B cell (primary cell): ENCODE data around the gene UBASH3B. TPM values are rescaled to one million over a fixed set of nuclear protein-coding genes. Genes with fewer than 3 reads are reported as not detected.

Experiments
- ATAC-seq: fragments of 200-7000 bp; cut with Tn5 transposase; one replicate; pipeline ENCODE4 v1.10.0; 2021; ENCODE audit warnings: low read depth, mild to moderate bottlenecking, moderate number of reproducible peaks, moderate library complexity
- CTCF ChIA-PET: fragments of 350-600 bp; sonication (Branson Sonifier 250); formaldehyde crosslinking; loops from one replicate; lab custom pipeline; 2021; ENCODE audit warnings: antibody characterized with exemption, inconsistent platforms; lab: Charles Lee
- POLR2A ChIA-PET: fragments of 350-600 bp; sonication (Branson Sonifier 250); formaldehyde crosslinking; loops from one replicate; lab custom pipeline; 2021; ENCODE audit warnings: antibody characterized with exemption; lab: Charles Lee
- DNase-seq: peaks from one replicate; pipeline ENCODE4 v3.0.0; 2013
- H2AFZ ChIP-seq: 2 replicates; pipeline ENCODE4 v1.6.1; 2012; ENCODE audit warnings: mild to moderate bottlenecking, low read depth, low read length; ENCODE audit not compliant: insufficient read depth, poor library complexity, severe bottlenecking
- H3K27ac ChIP-seq, 2 donors: 1 replicate in 1 of 2; 2 replicates in 1 of 2; pipeline ENCODE4 v1.5.1; 2012 to 2013; ENCODE audit warnings: low read length in 2 of 2, mild to moderate bottlenecking in 2 of 2, moderate library complexity in 1 of 2
- H3K27me3 ChIP-seq, 4 experiments: fragments of 200-600 bp in 1 of 4; sonication (generic) in 1 of 4; replicated peaks in 1 of 4; 1 replicate in 2 of 4; 2 replicates in 2 of 4; pipeline versions ENCODE4 v1.6.1 to v1.7.0; 2013 to 2016; ENCODE audit warnings: low read length in 3 of 4, mild to moderate bottlenecking in 2 of 4, mixed read lengths in 1 of 4, moderate library complexity in 1 of 4; ENCODE audit not compliant: insufficient read depth in 4 of 4, control insufficient read depth in 3 of 4; ENCODE audit errors: control extremely low read depth in 1 of 4
- H3K36me3 ChIP-seq, 2 experiments: replicated peaks in 1 of 2; 1 replicate in 1 of 2; 2 replicates in 1 of 2; pipeline versions ENCODE4 v1.6.1 to v1.7.1; 2013; ENCODE audit warnings: low read length in 1 of 2; ENCODE audit not compliant: insufficient read depth in 2 of 2, control insufficient read depth in 1 of 2; ENCODE audit errors: control extremely low read depth in 1 of 2, extremely low read depth in 1 of 2
- H3K4me1 ChIP-seq, 2 donors: fragments of 200-600 bp in 1 of 2; sonication (generic) in 1 of 2; 1 replicate in 1 of 2; 2 replicates in 1 of 2; pipeline versions ENCODE4 v1.5.1 to v1.6.1; 2013 to 2017; ENCODE audit warnings: low read length in 2 of 2; ENCODE audit not compliant: control insufficient read depth in 2 of 2, insufficient read depth in 2 of 2
- H3K4me2 ChIP-seq: replicated peaks from 2 replicates; pipeline ENCODE3; 2012; ENCODE audit warnings: mild to moderate bottlenecking, low read depth, low read length; ENCODE audit not compliant: poor library complexity, severe bottlenecking
- H3K4me3 ChIP-seq, 5 experiments: fragments of 200-600 bp in 1 of 5; sonication (generic) in 1 of 5; 1 replicate in 3 of 5; 2 replicates in 2 of 5; pipeline versions ENCODE4 v1.5.1 to v1.7.0; 2011 to 2016; ENCODE audit warnings: low read length in 4 of 5, mild to moderate bottlenecking in 4 of 5, low read depth in 2 of 5, control low read depth in 1 of 5, moderate library complexity in 1 of 5; ENCODE audit not compliant: insufficient read depth in 1 of 5; ENCODE audit errors: control extremely low read depth in 1 of 5, extremely low read depth in 1 of 5
- H3K79me2 ChIP-seq: fragments of 200-600 bp; sonication (generic); one replicate; pipeline ENCODE4 v1.6.0; 2016; ENCODE audit warnings: low read length; ENCODE audit not compliant: control insufficient read depth, insufficient read depth
- H3K9ac ChIP-seq: fragments of 200-600 bp; sonication (generic); 2 replicates; pipeline ENCODE4 v1.6.1; 2017; ENCODE audit warnings: mild to moderate bottlenecking, low read length, moderate library complexity
- H3K9me3 ChIP-seq, 3 donors: one replicate each; pipeline versions ENCODE4 v1.6.1 to v1.7.1; 2013; ENCODE audit warnings: low read length in 2 of 3; ENCODE audit not compliant: control insufficient read depth in 2 of 3, insufficient read depth in 1 of 3; ENCODE audit errors: control extremely low read depth in 1 of 3
- H4K20me1 ChIP-seq: 2 replicates; pipeline ENCODE4 v1.6.0; 2012; ENCODE audit warnings: mild to moderate bottlenecking, low read length; ENCODE audit not compliant: insufficient read depth, control insufficient read depth, poor library complexity, severe bottlenecking
- H3K27ac Mint-ChIP-seq: one replicate; pipeline ENCODE4 v1.8.0; 2021; ENCODE audit warnings: mixed read lengths
- H3K27me3 Mint-ChIP-seq: one replicate; pipeline ENCODE4 v1.8.0; 2021; ENCODE audit warnings: mixed read lengths
- H3K4me1 Mint-ChIP-seq: one replicate; pipeline ENCODE4 v1.8.0; 2021; ENCODE audit warnings: mixed read lengths
- H3K4me3 Mint-ChIP-seq: one replicate; pipeline ENCODE4 v1.8.0; 2021; ENCODE audit warnings: mixed read lengths
- H3K9me3 Mint-ChIP-seq: one replicate; pipeline ENCODE4 v1.8.0; 2022; ENCODE audit warnings: mixed read lengths; ENCODE audit not compliant: insufficient read depth
- CTCF ChIP-seq: fragments of 200-600 bp; IDR thresholded peaks from one replicate; pipeline ENCODE4 v1.8.0; 2022; ENCODE audit warnings: antibody characterized with exemption, mild to moderate bottlenecking
- EZH2 ChIP-seq: IDR thresholded peaks from 2 replicates; pipeline ENCODE4 v1.6.1; 2012; ENCODE audit warnings: borderline replicate concordance, low read depth, mild to moderate bottlenecking, moderate library complexity, low read length; ENCODE audit not compliant: insufficient read depth, poor library complexity, severe bottlenecking
- WGBS: methylation state at CpG from one replicate; pipeline ENCODE4 v1.1.5; 2013; ENCODE audit warnings: missing lambda C conversion rate; ENCODE audit not compliant: insufficient coverage; 5-methylcytosine and 5-hydroxymethylcytosine counted together
- intact Hi-C: fragments of 100-400 bp; cut with micrococcal nuclease; formaldehyde crosslinking; loops from one replicate; pipeline ENCODE4 v1.10.0; 2022
- polyA plus RNA-seq: library from polyadenylated mRNA; depleted of rRNA; stranded (reverse); fragments of >200 nt; gene quantifications from 2 replicates; pipeline ENCODE4 v1.2.3, GENCODE V29; 2012
- total RNA-seq, 2 donors: library from RNA; stranded (reverse); fragments of 120-200 nt in 1 of 2; gene quantifications; 1 replicate in 1 of 2; 2 replicates in 1 of 2; pipeline versions ENCODE4 v1.2.3 to v1.2.4, GENCODE V29; 2013 to 2022

The UBASH3B gene
- total and polyA plus RNA-seq, 2 donors (not counting 1 experiment from before 2014, with no cell fraction given) = 2.3 to 3.6 TPM

GRCh38 chr11:122764371-122765090, 109.0 kb downstream of the UBASH3B start:
- WGBS = 42% methylated on average over 2 of the region's 7 CpGs
- Mint-ChIP-seq H3K27ac (no peak overlapping the region), H3K4me3 (no peak overlapping the region), H3K9me3 (no peaks in the 10 kb centered on the region), H3K4me1 (no peaks in the 10 kb centered on the region), H3K27me3 (no peaks in the 10 kb centered on the region)
- no peak overlapping the region for H2AFZ ChIP-seq
- peaks cover 0 to 4% (median 0%) of the 10 kb centered on the region in 3 donors for H3K9me3 ChIP-seq
- DNase-seq (no peak), ATAC-seq (no peak)
- no peak for TF ChIP-seq CTCF
- TF ChIP-seq EZH2 = no peak
- no peak overlapping the region for H3K9ac ChIP-seq
- peaks cover 10% of the 10 kb centered on the region for H3K79me2 ChIP-seq
- ChIA-PET POLR2A (no interaction called here), CTCF (interaction anchor here (0.5 to 1.6 kb wide), 10 partner anchors 8 to 205 kb away, joined by 3 to 6 read pairs (median 4); no protein-coding TSS in a partner anchor)
- intact Hi-C loops = no loop called here
- H3K27ac ChIP-seq = no peak overlapping the region
- H3K4me3 ChIP-seq = no peak overlapping the region
- no peaks in the 10 kb centered on the region for H3K27me3 ChIP-seq
- no peaks in the 10 kb centered on the region for H3K36me3 ChIP-seq
- H3K4me2 ChIP-seq = no peak overlapping the region
- no peaks in the 10 kb centered on the region for H3K4me1 ChIP-seq
- H4K20me1 ChIP-seq = no peaks in the 10 kb centered on the region

GRCh38 chr11:122765487-122766131, 110.1 kb downstream of the UBASH3B start:
- H3K4me3 Mint-ChIP-seq = no peak overlapping the region
- ChIA-PET POLR2A (no interaction called here), CTCF (interaction anchor here (1.3 to 1.7 kb wide), 3 partner anchors 9 to 16 kb away, joined by 4 to 6 read pairs (median 5); no protein-coding TSS in a partner anchor)
- intact Hi-C loops = no loop called here
- no peak for TF ChIP-seq CTCF
- no peak for TF ChIP-seq EZH2
- WGBS = 100% methylated on average over 4 of the region's 4 CpGs
- H3K4me3 ChIP-seq = no peak overlapping the region
- peaks cover 0 to 4% (median 0%) of the 10 kb centered on the region in 3 donors for H3K9me3 ChIP-seq
- H3K27ac ChIP-seq = no peak overlapping the region
- no peaks in the 10 kb centered on the region for H3K9me3 Mint-ChIP-seq
- no peak overlapping the region for H3K27ac Mint-ChIP-seq
- H3K4me2 ChIP-seq = no peak overlapping the region
- no peaks in the 10 kb centered on the region for H4K20me1 ChIP-seq
- no peaks in the 10 kb centered on the region for H3K36me3 ChIP-seq
- no peak for ATAC-seq
- DNase-seq = no peak
- H2AFZ ChIP-seq = no peak overlapping the region
- no peaks in the 10 kb centered on the region for H3K27me3 Mint-ChIP-seq
- H3K27me3 ChIP-seq = no peaks in the 10 kb centered on the region
- H3K4me1 ChIP-seq = no peaks in the 10 kb centered on the region
- peaks cover 9% of the 10 kb centered on the region for H3K79me2 ChIP-seq
- no peaks in the 10 kb centered on the region for H3K4me1 Mint-ChIP-seq
- H3K9ac ChIP-seq = no peak overlapping the region
